Measurements from ENCODE around the gene C4A. TPM values are rescaled to one million over a fixed set of nuclear protein-coding genes. Genes with fewer than 3 reads are reported as not detected.

Gene C4A
- total and polyA plus RNA-seq, 2 of the 8 experiments (the other 6 are each of a cell fraction or from before 2014, with no cell fraction given) = 0.62 to 2.4 TPM

- no peak for TF ChIP-seq TCF12 (IDR thresholded peaks at IDR 0.05; ENCODE audit: low read depth, low read length)
- TF ChIP-seq, protein P1, sequence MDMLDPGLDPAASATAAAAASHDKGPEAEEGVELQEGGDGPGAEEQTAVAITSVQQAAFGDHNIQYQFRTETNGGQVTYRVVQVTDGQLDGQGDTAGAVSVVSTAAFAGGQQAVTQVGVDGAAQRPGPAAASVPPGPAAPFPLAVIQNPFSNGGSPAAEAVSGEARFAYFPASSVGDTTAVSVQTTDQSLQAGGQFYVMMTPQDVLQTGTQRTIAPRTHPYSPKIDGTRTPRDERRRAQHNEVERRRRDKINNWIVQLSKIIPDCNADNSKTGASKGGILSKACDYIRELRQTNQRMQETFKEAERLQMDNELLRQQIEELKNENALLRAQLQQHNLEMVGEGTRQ (IDR thresholded peaks at IDR 0.05; ENCODE audit: low read length) = no peak
- TF ChIP-seq KDM1A (IDR thresholded peaks at IDR 0.05; ENCODE audit: borderline replicate concordance, low read length) = no peak
- TF ChIP-seq TBP (IDR thresholded peaks at IDR 0.05; ENCODE audit: low read depth, low read length) = no peak
These were observed 34.0 kb upstream of the C4A start (continued) for GRCh38 chr6:31947864-31948263.

Data from H1 (cell line).